GM19023 (cell line): ENCODE measurements around the gene SOCS1.
"Not testable (repeated sequence)": the region's sequence is repeated elsewhere in the genome, so short reads cannot be mapped to it uniquely, and the experiment has no call there.

Source experiments
- ATAC-seq: cut with Tn5 transposase; IDR thresholded peaks from one replicate; pipeline ENCODE4 v1.9.1; 2021; ENCODE audit warnings: mild to moderate bottlenecking, moderate library complexity; ENCODE audit not compliant: unreplicated experiment

Gene SOCS1, protein sequence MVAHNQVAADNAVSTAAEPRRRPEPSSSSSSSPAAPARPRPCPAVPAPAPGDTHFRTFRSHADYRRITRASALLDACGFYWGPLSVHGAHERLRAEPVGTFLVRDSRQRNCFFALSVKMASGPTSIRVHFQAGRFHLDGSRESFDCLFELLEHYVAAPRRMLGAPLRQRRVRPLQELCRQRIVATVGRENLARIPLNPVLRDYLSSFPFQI

DNA sequence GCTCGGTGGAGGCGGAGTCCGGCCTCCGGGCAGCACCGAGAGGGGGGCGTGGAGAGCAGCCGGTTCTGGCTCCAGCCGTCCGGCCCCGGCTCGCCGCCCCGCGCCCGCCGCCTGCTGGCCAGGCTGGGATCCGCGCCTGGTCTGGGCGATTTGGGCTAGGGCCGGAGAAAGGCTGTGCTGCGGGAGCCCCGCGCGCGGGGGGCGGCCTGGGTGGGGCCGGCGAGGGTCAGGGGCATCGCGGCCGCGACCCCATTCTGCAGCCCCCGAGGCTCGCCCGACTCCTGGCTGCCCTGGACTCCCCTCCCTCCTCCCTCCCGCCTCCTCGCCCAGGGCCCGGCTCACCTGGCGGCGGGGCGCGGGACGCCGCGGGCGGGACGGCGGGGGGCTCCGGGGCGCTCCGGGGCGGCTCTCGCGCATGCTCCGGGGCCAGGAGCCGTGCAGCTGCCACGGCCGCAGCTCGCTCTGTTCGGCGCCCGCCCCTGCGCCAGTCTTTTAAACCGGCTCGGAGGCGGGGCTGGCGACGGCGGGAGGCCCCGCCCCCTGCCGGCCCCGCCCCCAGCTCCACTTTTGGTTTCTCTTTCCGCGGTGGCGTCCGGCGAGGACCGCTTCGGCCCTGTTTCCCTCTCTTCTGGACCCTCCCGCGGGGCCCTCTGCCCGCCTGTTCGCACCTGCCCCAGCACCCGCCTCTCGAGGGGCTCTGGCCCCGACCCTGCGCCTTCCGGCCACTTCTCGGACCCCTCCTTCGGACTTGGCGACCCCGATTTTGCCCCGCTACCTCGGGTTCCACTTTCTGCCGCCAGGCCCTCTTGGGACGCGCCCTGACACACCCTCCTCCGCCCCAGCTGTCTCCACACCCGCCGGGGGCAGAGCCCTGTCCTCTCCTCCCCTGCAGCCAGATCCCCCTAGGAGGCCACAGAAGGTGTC lies at the start of gene SOCS1:
Gene SOCS1, minus strand, starts transcription at position 468 of the 924 bp plus-strand sequence. CDS start 726 bp downstream, outside the sequence.
- peak; percentile 54 for ATAC-seq

DNA sequence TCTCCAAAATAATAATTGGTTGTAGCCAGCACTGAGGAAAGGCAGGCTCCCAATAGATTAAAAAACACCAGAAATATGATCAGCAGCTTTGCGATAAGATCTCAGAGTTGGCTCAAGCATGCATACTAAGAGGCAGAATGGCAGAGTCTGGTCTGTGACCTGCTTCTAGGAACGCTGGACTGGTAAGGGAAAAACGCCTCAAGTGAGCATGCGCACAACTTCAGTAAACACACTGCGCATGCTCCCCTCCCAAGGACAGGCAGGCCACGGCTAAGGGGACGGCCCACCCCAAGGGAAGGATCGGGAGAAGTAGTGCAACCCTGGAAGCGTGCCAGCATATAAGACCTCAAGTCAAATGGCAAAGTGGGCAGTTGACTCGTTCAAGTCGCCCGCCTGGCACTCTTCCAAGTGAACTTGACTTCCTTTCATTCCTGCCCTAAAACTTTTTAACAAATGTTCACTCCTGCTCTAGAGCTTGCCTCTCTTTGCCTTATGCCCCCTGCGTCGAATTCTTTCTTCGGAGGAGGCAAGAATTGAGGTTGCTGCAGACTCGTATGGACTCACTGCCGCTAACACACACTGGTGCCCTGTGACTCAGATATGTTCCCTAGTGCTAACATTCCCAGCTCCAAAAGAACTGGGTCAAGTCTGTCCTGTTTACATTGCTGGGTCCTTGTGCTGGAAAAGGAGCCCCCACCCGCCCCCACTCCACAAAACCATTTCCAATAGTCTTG lies 47.6 kb upstream of the SOCS1 start:
- no peak for ATAC-seq

DNA sequence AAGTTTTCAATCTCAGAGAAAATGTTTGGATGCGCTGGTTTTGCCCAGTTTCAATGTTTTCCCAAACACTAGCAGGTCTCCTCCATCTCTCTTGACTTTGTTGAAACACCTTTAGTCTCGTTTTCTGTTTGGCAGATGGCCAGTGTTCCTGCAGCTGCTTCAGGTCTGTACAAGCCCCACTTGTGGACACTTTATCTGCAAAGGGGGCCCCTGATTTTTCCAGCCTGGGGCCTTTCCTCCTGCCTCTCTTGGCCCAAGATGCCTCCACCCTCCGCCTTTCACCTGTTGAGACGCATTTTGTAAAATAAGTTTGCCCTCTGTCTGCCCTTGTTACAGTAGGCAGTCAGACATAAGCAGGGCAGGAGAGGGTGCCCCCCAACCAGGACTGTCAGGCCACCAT lies 47.0 kb upstream of the SOCS1 start:
- no peak for ATAC-seq

DNA sequence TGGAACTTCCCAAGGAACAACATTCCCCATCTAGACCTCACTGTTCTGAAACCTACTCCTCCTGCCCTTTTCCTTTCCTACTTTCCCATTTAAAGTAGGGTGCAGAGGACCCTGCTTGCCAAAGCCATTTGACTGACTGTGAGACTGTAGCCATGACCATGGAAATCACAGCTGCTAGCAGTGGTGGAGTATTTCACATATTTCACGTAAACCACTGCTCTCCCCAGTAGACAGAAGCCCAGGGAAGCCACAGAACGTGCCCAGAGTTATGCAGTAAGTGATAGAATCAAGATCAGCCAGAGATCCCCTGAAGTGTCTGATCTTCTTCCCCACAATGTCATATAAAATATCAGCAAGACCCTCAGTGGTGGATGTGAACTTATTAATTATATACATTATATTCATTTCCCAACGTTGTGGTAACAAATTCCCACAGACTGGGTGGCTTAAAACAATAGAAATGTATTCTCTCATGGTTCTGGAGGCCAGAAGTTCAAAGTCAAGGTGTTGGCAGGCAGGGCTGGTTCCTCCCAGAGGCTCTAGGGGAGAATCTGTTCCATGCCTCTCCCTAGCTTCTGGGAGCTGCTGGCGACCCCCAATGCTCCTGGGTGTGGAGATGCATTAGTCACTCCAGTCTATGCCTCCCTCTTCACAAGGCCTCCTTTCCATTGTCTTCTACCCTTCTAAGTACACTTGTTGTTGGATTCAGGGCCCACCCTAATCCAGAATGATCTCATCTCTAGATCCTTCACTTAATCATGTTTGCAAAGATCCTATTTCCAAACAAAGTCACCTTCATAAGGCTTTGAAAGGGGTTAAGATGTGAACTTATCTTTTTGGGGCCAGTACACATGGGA lies 45.9 kb upstream of the SOCS1 start:
- no peak for ATAC-seq

DNA sequence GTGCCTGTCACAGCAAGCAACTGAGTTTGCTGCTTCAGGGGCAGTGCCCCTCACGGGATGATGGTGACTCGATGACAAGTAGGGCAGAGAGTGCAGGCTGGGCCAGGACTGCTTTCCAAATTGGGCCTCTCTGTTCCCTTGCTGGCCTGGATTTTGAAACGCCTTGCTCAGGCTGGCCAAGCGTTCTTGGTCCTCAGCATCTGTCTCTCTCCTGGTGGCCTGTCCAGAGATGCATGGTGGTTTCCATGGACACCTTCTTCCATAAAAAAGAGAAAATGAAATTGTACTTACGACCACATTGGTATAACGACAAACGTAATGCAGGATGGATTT lies 44.5 kb upstream of the SOCS1 start:
- no peak for ATAC-seq

DNA sequence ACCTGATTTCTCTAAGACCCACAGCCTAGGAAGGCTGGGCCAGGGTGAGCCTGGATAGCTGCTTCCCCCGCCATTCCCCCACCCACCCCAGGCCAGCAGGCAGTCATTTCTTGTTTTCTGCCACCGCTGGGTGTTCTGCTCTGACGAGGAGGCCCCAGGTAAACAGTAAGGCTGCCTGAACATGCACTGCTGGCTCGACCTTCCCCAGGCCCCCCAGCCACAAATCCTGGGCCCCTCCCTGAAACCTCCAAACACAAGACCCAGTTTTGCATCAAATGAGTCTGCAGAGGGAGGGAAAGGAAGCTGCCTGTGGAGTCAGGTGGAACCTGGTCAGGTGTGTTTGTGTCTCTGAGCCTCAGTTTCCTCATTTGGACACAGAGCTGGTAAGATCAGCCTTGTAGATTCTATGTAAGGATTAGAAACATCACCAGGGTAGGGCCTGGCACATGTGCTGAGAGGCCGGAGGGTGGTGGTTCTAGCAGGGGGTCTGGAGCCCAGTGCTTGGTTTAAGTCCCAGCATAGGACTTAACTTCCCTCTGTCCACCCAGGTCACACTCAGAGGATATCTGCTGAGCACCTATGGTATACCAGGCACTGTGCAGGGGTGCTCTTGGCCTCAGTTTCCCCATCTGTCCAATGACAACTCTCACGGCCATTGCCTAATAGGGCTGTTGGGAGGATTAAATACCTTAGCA lies 44.0 kb upstream of the SOCS1 start:
- no peak for ATAC-seq

DNA sequence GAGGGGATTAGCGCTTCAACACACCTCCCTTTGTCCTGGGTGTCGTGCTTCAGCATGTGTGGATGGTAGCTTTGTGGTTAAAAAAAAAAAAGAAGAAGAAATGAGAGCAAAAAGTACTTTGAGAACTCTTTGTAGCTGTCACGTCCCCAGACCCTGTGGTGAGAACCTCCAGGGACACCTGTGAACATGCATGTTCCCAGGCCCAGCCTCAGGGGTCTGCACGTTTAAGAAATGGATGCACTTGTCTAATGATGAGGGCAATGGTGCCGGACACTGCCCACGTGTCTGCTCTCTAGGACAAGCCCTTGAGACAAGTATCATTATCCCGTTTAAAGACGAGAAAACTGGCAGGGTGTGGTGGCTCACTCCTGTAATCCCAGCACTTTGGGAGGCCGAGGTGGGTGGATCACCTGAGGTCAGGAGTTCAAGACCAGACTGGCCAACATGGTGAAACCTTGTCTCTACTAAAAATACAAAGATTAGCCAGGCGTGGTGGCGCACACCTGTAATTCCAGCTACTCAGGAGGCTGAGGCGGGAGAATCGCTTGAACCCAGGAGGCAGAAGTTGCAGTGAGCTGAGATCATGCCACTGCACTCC lies 43.0 kb upstream of the SOCS1 start:
- not testable (repeated sequence) for ATAC-seq

DNA sequence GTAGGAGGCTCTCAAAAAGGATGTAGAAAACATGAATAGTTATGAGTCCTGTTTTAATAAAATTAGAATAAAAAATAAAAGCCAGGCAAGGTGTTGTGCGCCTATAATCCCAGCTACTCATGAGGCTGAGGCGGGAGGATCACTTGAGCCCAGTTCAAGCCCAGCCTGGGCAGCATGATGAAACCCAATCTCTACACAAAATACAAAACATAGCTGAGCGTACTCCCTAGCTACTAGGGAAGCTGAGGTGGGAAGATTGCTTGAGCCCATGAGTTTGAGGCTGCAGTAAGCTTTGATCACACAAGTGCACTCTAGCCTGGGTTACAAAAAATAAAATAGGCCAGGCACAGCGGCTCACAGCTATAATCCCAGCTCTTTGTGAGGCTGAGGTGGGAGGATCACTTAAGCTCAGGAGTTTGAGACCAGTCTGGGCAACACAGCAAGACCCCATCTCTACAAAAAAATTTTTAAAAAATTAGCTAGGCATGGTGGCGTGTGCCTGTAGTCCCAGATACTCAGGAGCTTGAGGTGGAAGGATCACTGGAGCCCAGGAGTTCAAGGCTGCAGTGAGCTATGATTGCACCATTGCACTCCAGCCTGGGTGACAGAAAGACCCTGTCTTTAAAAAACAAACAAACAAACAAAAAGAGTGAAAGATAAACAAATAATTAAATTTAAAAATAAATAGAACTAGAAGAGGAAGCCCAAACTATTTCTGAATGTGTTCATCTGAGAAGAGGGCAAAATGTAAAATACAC lies 42.3 kb upstream of the SOCS1 start:
- no peak for ATAC-seq

DNA sequence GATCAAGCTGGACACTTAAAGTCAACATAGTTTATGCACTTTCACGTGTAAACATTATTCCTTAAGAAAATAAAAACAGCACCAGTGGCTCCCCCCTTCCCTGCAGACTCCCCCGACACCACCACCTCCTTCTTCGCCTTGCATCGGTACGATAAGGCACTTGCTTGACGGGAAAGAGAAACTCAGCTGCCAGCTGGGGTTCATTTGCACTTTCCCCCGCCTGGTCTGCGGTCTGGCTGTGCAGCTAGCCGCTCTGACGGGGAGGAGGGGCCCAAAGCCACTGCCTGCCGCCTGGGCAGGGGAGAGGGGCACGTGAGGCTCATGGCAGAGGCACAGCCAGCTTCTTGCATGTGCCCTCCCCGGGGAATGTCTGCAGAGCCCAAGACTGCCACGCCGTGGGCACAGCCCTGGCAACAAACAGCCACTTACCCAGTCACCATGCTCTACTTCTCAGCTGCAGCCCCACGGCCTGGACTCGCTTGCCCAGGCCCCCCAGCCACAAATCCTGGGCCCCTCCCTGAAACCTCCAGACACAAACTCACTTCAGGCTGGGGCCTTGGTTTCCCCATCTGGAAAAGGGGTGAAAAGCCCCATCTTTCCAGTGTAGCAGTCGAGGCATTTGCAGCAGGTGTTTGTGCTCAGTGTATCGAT lies 41.6 kb upstream of the SOCS1 start:
- peak; percentile 85 for ATAC-seq

DNA sequence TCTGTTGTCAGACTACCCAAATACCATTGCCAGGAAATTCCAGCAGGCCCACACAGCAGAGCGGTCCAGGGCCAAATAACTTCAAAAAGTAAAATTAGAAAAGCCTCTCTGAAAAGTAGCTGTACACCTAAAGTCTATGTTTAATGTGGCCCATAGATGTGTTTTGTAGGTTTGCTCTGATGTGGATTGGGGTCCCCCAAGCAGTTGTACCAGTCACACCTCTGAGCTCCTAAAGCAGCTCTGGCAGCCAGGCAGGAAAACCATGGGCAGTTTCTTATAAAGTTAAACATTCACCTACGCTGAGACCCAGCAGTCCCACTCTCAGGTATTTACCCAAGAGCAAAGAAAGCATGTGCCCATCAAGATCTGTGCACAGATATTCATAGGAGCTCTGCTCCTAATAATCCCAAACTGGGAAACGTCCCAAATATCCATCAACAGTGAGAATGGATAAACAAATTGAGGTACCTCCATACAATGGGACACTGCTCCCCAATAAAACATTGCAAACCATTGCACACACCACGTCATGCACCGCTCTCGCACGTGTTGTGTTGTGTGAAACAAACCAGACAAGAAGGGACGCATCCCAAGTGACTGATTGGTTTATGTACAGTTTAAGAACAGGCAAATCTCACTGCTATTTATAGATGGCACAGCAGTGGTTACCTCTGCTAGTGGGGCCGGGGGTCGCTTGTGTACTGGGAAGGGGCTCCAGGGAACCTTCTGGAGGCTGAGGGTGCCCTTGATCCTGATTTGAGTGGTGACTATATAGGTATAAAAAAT lies 40.9 kb upstream of the SOCS1 start:
- no peak for ATAC-seq

DNA sequence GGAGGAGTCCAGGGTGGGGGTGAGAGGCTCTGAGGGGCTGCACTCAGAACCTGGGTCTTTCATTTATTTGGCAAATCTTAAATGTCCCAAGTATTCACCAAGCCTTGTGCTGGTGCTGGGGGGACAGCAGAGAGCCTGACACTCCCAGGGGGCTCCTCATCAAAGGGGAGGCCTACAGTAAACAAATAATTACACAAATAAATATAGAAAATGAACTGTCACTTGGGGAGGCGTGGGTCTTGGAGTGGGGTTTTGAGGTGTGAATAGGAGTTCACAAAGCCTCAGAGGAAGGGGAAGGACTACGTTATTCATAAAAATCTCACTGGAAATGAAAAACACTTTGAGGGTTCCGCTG lies 40.3 kb upstream of the SOCS1 start:
- ATAC-seq = no peak

DNA sequence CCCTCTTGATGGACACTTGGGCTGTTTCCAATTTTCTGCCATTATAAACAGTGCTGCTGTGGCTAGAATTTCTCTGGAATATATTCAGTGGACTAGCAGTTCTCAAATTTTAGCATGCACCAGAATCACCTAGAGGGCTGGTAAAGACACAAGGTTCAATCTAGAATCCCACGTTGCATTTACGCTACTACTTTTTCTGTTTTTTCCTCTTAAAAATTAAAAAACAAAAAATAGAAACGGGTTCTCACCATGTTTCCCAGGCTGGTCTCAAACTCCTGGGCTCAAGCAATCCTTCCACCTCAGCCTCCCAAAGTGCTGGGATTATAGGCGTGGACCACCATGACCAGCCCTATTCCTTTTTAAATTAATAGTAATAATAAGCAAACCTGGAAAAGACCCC lies 39.7 kb upstream of the SOCS1 start:
- ATAC-seq = no peak

DNA sequence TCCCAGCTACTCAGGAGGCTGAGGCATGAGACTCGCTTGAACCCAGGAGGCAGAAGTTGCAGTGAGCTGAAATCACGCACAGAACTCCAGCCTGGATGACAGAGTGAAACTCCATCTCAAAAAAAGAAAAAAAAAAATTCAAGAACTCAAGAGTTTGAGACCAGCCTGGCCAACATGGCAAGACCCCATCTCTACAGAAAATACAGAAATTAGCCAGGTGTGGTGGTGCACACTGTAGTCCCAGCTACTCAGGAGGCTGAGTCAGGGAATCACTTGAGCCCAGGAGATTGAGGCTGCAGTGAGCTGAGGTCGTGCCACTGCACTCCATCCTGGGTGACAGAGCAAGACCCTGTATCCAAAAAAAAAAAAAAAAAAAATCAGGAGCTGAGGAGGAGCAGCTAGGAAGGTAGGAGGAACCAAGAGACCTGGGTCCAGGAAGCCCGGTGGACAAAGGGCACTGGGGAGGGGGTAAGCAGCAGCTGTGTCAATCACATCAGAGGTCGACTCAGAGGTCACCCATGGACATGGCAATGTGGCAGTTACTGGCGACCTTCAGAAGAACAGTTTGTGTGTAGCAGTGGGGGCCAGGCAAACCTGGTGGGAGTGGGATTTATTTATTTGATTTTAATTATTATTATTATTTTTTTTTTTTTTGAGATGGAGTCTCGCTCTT lies 36.2 kb upstream of the SOCS1 start:
- ATAC-seq = no peak

DNA sequence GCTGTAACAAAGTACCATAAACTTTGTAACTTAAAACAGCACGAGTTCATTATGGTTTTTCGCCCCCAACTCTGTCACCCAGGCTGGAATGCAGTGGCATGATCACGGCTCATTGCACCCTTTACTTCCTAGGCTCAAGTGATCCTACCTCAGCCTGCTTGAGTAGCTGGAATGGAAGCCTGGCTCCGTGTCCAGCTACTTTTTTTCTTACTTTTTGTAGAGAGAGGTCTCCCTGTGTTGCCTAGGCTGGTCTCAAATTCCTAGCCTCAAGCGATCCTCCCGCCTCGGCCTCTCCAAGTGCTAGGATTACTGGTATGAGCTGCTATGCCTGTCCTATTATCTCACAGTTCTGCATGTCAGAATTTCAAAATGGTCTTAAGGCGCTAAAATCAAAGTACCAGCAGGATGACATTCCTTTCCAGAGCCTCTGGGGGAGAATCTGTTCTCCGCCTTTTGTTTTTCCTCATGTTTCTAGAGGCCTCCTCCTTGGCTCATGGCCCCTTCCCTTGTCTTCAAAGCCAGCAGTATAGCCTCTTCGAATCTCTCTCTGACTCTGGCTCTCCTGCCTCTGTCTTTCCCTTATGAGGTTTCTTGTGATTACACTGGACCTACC lies 35.2 kb upstream of the SOCS1 start:
- ATAC-seq = no peak

DNA sequence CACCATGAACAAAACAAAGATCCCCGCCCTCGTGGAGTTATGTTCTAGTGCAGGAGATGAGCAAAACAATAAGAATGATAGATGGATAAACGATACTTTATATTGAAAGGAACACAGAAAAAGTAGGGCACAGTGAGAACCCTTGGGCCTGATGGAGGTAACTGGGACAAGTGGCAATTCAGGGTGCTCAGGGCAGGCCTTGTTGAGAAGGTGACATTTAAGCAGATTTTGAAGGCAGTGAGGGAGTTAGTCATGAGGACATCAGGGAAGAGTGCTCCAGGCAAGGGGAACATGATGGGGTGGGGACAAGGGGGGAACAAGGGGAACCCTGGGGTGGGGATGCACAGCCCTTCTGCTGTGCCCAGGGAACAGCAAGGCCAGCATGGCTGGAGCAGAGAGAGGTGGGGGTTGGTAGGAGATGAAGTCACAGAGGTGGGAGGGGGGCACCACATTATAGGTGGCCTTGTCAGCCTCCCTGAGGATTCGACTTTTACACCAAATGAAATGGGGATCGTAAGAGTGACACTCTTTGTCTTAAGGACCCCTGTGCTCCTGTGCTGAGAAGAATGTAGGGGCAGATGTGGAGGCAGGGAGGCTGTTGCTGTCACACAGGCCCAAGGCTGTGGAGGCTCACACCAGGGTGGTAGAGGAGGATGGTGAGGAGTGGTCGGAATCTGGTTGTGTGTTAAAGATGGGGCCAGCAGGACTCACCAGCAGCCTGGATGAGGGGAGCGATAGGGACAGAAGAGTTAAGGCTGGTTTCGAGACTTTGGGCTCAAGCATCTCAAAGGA lies 34.3 kb upstream of the SOCS1 start:
- ATAC-seq = no peak

DNA sequence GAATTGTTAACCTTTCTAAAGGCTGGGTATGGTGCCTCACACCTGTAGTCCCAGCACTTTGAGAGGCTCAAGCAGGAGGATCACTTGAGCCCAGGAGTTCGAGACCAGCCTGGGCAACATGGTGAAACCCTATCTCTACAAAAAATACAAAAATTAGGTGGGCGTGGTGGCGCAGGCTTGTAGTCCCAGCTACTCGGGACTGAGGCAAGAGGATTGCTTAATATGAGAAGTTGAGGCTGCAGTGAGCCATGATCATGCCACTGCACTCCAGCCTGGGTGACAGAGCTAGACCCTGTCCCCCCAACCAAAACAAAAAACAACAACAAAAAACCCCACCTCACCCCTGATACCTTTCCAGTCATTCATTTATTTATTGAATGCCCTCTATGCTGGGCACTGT lies 33.7 kb upstream of the SOCS1 start:
- ATAC-seq = not testable (repeated sequence)
